Epithelial cell of prostate (primary cell): ENCODE results near the gene CACNA1B.
A peak's percentile ranks its signal among the peaks of the same experiment; 100 is the strongest.

Experiments used
- DNase-seq: peaks from one replicate; pipeline ENCODE4 v3.0.0-alpha.2; 2011; ENCODE audit warnings: low read depth, low spot score
- H3K27ac ChIP-seq: fragments of 450-650 bp; 2 replicates; pipeline ENCODE4 v1.5.1; 2017; ENCODE audit warnings: mild to moderate bottlenecking

CACNA1B gene

DNA sequence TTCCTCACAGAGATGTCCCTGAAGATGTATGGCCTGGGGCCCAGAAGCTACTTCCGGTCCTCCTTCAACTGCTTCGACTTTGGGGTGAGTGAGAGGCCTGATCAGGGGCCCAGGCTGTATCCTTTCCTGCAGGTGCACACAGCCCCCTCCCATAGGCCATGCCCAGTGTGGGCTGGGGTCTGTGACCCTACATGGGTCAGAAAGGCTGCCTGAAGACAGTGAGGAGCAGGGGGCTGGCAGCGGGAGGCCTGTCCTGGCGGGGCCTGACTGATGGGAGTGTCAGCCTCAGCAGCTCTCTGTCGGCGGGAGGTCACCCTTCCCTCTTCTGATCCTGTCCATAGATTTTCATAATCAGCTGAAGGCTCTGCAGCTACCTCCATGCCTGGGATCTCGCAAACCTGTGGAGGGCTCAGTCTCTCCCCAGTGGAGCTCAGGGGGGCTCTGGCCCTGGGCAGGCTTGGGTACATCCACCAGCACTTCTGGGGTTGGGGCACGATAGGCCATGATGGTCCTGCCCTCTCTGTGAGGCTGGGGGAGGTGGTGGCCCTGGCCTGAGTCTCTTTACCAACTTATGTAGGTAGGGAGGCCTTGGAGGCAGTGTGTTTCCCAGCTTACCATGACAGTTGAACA, 98.5 kb downstream of the CACNA1B start:
- no peak for DNase-seq

DNA sequence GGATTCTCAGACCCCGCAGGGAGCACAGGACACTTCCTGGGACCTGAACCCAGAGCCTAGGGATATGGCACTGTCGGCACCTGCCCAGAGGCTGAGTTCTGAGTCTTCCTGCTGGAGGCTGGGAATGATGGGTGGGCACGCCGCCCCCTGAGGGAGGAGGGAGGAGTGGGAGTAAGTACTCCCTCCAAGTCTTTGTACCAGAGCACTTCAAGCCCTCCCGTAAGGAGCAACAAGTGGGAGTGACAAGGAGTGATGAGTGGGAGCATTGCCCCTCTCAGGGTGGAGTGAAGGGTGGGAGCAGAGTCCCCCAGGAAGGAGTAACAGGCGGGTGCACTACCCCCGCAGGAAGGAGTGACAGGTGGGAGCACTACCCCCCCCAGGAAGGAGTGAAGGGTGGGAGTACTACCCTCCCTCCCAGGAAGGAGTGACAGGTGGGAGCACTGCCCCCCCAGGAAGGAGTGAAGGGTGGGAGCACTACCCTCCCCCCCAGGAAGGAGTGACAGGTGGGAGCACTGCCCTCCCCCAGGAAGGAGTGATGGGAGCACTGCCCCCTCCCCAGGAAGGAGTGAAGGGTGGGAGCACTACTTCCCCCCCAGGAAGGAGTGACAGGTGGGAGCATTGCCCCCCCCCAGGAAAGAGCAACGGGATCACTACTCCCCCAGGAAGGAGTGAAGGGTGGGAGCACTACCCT, 100.1 kb downstream of the CACNA1B start:
- no peak overlapping the region for H3K27ac ChIP-seq
- DNase-seq, result no peak

More for the DNA sequence above, 98.5 kb downstream of the CACNA1B start:
- no peak overlapping the region for H3K27ac ChIP-seq

DNA sequence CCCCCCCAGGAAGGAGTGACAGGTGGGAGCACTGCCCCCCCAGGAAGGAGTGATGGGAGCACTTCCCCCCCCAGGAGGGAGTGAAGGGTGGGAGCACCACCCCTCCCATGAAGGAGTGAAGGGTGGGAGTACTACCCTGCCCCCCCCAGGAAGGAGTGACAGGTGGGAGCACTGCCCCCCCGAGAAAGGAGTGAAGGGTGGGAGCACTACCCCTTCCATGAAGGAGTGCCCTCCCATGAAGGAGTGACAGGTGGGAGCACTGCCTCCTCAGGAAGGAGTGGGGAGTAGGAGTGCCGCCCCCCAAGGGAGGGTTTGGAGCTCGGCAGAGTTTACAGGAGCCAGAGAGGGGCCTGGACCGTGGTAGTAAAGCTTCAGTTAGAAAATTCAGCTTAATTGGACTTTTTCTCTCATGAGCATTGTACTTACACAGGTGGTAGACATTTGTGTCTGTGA, 100.7 kb downstream of the CACNA1B start:
- no peak overlapping the region for H3K27ac ChIP-seq
- DNase-seq, result no peak

DNA sequence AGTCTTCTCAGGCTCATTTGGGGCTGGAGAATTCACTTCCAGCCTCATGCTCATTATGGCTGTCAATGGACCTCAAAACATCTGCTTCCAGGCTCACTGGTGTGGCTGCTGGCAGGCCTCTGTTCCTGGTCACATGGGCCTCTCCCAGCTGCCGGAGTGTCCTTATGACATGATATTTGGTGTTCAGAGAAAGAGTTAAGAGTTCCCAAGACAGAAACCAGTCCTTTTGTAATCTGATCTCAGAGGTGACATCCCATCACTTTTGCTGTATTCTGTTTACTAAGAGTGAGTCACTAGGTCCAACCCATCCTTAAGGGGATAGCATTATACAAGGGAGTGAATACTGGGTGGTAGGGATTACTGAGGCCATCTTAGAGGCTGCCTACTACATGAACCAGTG, 104.6 kb downstream of the CACNA1B start:
- no peak overlapping the region for H3K27ac ChIP-seq
- DNase-seq, result peak; percentile 14

DNA sequence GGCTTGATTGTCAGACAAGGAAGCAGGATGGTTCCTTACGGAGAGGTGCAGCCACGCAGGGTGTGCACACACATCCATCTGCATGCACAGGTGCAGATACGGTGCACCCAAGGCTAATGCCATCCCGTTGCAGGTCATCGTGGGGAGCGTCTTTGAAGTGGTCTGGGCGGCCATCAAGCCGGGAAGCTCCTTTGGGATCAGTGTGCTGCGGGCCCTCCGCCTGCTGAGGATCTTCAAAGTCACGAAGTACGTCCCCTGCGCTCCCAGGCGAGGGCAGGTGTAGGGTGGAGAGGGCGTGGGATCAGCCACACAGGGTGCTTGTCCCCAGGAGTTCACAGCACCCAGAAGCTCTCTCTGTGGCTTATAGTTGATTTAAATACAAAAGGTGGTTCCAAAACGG, 106.4 kb downstream of the CACNA1B start:
- DNase-seq, result no peak
- H3K27ac ChIP-seq, result no peak overlapping the region

DNA sequence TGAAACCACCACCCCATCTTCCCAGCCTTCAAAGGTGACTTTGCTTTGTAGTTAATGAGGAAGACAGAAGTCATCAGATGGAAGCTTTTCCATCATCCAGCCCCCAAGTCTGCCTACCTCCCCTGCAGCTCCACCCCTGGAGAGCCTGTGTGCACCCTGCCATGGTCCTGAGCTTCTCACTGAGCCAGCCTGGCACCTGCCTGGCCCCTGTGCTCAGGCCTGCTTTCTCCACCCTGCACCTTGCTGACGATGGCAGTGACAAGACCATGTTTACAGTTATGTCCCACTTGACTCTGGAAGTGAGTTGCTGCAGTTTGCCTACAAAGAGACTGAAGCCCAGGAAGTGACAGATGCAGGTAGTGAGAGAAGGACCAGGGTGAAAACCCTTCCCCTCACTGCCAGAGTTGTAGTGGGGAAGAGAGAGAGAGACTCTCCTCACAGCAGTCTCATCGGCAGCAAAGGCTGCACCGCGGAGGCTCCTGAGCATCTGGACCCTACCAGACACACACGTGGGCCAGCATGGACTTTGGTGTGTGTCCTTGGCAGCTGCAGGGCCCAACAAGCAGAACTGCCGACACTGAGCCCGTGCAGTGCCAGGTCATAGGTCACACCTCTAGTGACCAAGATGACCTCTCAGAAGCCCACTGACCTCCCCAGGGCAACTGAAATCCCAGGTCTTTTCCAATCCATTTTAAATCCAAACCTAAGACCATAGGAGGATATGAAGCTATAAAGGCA, 107.1 kb downstream of the CACNA1B start:
- DNase-seq, result no peak

DNA sequence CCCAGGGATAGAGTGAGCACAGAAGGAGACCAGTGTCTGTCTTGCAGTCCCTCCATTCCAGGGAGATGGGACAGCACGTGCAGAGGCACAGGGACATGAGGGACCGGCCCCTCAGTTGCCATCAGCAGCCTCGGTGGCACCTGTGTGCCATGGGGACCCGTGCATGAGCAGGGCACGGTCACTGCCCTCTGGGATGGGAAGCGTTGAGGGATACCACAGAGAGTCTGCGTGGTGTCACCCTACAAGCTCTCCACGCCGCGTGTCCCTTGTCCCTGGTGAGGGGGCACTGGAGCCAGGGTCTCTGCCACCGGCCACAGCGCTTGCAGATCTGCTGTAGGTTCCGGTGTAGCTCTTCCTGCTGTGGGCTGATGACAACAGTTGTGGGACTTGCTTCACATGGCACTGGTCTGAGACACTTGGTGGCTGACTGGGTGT, 108.1 kb downstream of the CACNA1B start:
- no peak overlapping the region for H3K27ac ChIP-seq

More for the DNA sequence above, 107.1 kb downstream of the CACNA1B start:
- no peak overlapping the region for H3K27ac ChIP-seq

DNA sequence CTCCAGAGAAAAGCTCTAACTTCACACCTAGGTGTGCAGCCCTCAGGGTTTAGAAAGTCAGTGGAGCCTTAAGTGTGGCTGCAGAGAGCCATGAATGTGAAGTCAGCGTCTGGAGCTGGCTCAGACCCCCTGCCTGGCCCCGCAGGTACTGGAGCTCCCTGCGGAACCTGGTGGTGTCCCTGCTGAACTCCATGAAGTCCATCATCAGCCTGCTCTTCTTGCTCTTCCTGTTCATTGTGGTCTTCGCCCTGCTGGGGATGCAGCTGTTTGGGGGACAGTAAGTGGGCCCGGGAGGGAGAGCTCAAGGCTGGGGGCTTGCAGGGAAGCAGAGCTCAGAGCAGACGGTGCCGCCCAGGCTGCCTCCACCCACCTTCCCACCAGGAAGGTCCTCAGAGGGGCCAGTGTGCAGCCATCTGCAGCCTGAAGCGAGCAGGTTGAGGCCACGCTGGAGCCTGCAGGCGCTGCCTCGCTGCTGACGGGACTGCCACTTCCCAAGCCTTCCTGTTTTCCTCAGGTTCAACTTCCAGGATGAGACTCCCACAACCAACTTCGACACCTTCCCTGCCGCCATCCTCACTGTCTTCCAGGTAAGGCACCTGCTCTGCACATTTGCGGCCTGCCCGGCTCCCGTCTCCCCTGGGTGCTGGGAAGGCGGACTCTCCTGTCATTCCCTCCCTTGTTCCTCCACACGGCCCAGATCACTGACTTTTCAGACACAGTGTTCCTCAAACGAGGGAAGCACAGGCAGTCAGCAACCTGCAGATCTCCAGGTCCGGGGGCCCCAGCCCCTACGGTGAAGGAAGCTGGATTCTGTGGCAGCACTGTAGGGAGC, 108.9 kb downstream of the CACNA1B start:
- no peak overlapping the region for H3K27ac ChIP-seq

More for the DNA sequence above, 108.1 kb downstream of the CACNA1B start:
- no peak for DNase-seq

DNA sequence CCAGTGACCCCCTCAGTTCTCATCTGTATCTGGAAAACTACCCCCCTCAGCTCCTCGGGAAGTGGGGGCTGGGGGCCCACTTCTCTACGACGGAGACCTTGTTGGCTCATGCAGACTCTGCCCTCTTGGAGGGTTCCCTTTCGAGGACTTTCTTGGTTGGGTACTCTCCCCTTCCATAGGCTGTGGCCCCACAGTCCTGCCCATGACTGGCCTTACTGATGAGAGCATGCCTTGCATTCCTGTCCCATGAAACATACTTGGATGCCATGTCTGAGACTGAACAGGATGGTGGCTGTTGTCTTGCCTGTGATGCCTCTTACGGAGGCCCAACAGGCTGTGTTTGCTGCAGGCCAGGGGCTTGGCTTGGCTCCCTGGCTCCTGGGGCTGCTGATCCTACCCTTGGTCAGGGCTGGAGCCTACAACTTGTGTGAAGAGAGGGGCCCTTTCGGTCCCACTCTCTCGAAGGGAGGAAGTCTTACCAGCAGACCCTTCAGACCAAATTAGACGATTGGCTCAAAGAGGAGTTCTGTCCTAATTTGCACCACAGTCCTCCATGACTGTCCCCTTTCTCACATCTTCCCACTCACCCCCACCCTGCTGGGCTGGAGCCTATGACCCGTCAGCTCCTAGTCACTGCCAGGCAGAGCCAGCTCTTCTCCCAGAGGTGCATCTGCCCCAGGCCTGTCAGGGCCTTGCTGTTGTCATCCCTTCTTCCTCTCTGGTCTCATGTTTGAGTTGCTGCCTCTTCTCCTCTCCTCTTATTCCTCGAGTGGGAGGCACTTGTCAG, 109.9 kb downstream of the CACNA1B start:
- H3K27ac ChIP-seq, result no peak overlapping the region
- DNase-seq, result no peak

More for the DNA sequence above, 108.9 kb downstream of the CACNA1B start:
- no peak for DNase-seq

DNA sequence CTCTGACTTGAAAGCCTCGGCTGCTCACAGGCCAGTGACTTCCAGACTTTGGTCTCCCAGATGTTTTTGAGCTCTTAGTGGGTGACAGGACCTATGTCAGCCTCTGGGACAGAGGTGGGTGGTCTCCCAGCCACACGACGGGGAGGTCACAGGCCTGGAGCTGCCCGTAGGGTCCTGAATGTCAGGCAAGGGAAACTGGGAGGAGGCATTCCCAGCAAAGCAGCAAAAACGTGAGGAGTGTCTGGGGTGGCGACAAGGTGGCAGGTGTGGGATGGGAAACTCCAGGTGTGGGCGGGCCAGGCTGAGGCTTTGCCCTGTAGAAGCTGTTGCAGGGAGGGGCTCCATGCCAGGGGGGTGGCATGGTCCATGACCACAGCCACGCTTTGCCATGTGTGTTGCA, 110.5 kb downstream of the CACNA1B start:
- no peak overlapping the region for H3K27ac ChIP-seq
- no peak for DNase-seq

DNA sequence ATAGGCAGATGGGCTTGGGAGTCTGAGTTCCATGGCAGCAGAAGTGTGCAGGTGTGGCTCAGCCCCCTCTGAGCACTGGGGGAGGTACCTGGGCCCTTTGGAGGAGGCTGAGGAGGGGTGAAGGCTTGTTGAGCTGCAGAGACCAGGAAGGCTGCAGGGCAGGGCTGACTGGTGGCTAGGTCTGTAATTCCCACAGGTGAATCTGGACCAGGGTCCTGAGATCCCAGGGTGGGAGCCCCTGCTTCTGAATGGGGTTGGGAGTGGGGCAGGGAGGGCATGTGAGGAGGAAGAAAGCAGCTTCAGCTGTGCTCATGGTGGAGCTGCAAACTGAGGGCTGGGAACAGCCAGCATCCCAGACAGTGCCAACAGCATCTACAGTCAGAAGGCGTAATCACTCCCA, 111.1 kb downstream of the CACNA1B start:
- DNase-seq, result no peak

DNA sequence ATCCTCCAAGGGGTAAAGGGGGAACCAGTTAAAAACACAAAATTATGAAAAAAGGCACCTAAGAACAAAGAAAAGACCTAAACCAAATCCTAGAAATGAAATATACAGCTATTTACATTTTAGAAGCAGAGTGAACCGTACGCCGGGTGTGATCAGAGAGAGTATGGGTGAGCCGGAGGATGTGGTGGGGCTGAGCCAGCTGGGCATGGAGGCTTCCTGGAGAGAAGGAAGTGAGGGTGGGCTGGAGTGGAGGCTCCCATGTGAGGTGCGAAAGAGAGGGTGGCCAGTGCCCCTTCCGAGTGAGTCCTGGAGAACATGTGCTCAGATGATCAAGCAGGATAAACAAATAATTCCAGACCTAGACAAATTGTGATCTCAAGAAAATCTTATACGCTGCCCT, 111.6 kb downstream of the CACNA1B start:
- no peak overlapping the region for H3K27ac ChIP-seq
- no peak for DNase-seq

More for the DNA sequence above, 111.1 kb downstream of the CACNA1B start:
- no peak overlapping the region for H3K27ac ChIP-seq

DNA sequence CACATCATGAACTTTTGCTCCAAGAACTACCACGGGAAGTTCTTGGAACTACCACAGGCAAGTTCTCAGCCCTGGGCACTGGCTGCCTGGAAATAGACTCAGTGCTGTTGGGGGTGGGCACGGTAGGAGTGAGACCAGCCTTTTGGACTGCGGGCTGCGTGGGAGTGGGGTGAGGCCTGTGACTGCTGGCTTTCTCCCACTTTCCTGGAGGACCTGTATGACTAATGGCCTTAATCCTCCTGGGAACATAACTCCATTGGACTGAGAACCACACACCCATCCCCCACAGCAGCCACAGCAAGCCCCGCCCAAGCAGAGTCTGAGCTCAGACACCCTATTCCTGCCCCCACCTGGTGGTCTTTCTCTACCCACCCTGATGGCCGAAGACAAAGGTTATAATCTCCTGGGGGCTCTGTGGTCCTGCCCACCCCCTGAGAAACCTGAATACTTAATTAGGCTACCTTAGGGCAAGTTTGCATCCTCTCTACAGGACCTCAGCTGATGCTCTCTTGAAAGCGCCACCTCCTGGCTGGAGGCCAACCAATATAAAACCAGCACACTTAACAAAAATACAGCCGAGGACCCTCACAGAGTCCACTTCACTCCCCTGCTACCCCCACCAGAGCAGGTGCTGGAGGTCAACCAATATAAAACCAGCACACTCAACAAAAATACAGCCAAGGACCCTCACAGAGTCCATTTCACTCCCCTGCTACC, 112.6 kb downstream of the CACNA1B start:
- DNase-seq, result no peak
- no peak overlapping the region for H3K27ac ChIP-seq

DNA sequence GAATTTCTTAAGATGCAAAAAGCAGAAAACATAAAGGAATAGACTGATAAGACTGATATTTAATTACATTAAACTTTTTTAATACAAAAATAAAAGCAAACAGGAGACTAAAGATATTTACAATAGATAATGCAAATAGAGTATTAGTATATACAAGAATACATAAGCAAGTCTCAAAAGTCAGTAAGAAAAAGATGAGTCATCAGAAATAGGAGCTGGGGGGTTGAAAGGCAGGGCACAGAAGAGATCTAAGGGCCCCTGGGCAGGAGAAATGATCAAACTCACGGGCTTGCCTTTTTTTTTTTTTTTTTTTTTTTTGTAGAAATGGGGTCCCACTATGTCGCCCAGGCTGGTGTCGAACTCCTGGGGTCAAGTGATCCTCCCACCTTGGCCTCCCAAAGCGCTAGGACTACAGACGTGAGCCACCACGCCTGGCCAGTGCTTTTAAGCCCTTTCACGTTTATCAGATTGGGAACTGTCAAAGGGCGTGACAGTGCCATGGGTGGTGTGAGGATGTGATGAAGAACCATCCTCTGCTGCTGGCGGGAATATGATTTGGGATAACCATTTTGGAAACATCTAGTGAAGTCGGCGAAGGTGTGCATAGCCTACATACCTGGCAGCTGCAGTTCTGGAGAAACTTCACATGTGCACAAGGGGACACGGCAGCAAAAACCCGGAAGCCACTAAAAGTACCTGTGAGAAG, 126.1 kb downstream of the CACNA1B start:
- H3K27ac ChIP-seq, result no peak overlapping the region
- DNase-seq, result no peak

DNA sequence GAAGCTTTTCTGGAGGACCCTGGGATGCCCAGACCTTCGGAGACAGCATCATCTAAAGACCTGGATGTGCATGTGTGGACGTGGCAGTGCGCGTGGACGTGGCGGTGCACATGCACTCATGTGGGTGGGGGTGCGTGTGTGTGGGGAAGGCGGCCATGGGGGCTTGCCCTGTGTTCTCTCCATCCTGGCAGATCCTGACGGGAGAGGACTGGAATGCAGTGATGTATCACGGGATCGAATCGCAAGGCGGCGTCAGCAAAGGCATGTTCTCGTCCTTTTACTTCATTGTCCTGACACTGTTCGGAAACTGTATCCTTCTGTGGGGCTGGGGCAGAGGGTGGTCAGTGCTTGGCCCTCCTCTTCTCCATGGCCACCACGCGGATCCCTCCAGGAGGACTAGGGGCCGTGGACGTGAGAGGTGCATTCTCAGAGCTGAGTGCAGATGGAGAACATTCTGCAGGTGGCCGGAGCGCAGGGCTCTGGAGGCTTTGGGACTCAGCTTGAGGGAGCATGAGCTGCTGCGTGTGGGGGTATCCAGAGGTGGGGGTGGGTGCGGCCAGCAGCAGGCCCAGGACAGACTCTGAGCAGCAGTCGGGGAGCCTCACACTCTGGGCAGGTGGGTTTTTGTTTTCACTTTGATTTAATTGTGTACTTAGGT, 129.1 kb downstream of the CACNA1B start:
- DNase-seq, result no peak
- no peak overlapping the region for H3K27ac ChIP-seq

DNA sequence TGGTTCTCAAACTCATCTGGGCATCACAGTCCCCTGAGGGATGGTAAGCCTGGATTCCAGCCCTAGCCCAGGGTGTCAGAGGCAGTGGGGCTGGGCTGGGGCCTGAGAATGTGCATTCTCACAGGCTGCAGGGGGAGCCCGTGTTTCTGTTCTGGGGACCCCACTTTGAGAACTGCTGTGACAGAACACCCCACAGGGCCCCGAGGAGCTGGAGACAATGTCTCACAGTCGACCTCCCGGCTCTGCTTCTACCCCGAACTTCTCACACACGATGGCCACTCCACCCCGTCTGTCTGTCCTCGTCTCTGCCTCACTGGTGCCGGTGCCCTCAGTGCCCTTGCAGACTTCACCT, 130.0 kb downstream of the CACNA1B start:
- DNase-seq, result no peak
- H3K27ac ChIP-seq, result no peak overlapping the region

DNA sequence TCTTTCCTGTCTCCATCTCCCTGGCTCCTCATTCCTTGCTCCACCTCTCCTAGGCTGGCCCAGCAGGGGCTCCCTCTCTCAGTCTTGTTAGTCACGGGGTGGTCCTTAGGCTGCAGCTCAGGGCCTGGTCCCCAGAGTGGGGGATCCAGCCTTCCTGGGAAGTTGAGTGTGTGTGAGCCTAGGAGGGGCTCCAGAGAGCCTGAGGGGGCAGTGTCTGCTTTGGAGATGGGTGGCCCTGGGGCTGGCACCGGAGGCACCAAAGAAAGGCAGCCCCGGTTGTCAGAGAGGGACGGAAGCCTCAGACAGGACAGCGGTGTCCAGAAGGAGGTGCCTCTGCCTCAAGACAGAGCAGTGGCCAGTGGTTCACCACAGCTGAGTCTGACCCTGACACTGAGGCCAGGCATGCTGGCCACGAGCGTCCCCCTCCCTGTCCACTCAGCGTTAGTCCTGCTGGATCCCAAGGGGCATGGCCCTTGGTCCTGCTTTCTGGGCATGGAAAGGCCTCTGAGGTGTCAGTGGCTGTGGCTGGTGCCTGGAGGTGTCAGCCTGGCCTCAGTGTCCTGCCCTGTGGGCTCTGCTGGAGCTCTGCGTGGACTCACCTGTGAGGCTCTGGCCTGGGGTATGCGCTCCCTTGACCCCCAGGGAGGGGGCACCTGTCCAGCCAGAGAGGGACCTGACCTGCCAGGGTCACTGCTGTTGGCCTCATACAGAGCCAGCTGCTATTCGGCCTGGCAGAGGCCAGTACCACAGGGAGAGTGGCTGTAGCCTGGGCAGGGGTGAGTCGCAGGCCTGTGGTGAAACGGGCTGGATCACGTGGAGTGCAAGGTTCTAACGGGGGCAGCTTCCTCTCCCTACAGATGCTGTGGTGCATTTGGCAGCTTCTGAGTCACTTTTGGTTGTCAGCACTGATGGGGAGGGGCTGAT, 130.6 kb downstream of the CACNA1B start:
- no peak overlapping the region for H3K27ac ChIP-seq
- no peak for DNase-seq
